HG02588 (cell line): Measurements from ENCODE around the gene NRL.
"Not testable (repeated sequence)": the region's sequence is repeated elsewhere in the genome, so short reads cannot be mapped to it uniquely, and the experiment has no call there.

Experiments used
- ATAC-seq: cut with Tn5 transposase; IDR thresholded peaks from one replicate; pipeline ENCODE4 v1.9.1; 2021; ENCODE audit warnings: mild to moderate bottlenecking, moderate library complexity; ENCODE audit not compliant: unreplicated experiment

The NRL gene

DNA sequence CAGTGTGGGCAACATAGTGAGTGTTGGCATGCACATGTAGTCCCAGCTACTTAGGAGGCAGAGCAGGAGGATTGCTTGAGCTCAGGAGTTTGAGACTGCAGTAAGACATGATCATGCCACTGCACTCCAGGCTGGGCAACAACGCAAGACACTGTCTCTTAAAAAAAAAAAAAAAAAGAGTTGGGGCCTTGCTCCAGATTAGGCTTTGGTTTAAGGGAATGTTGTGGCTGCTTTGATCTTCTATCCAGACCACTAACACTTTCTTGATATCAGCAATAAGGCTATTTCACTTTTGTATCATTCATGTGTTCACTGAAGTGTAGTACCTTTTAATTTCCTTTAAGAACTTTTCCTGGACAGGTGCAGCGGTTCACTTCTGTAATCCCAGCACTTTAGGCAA, 12.9 kb upstream of the NRL start:
- no peak for ATAC-seq

DNA sequence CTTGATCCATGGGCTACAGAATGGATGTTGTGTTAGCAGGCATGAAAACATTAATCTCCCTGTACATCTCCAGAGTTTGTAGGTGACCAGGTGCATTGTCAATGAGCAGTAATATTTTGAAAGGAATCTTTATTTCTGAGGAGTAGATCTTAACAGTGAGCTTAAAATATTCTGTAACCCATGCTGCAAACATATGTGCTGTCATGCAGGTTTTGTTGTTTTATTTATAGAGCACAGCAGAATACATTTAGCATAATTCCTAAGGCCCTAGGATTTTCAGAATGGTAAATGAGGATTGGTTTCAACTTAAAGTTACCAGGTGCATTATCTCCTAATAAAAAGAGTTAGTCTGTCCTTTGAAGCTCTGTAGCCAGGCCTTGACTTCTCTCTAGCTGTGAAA, 12.2 kb upstream of the NRL start:
- ATAC-seq: no peak

DNA sequence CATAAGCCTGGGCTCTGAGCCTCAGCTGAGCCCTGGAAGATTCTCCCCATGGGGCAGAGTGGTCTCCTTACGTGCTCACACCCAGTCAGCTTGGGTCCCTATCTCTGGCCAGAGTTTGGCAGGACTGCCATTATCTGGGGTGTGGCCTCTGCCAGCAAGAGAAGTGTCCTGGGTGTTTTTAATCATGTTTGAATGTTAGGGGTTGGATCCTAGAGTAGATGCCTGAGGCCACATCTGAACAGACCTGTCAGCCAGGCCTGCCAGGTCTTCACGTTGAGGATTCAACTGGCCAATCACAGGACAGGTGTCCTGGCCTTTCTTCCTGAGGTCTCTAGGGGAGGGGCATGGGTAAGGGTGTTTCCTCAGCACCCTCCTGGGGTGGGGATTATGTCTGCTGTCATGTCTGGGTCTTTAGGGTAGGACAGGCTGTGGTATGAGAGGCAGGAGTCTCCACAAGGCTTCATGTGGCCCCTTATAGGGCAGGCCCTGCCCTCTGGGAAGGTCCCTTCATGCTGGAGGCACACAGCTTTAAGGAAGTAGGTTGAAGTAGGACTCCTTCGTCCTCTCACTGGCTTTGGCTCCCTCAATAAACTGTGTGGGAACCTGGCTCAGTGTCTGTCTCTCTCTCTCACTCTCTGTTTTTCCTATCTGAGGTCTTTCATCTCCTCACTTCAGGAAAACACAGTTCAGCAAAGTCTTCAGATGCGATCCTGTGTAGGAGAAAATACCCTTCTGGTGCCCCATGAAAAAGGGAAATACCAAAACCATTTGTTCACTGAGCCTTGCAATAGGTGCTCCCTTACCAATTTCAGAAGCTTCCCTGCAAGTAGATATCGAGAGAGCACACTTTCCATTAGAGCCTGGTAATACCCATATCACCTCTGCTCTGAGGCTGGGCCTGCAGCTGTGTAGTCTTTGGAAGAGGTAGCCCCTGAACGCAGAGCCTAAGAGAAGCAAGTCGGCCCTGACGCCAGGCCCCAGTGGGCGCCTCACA, 9.0 kb upstream of the NRL start:
- peak; percentile 74 for ATAC-seq

DNA sequence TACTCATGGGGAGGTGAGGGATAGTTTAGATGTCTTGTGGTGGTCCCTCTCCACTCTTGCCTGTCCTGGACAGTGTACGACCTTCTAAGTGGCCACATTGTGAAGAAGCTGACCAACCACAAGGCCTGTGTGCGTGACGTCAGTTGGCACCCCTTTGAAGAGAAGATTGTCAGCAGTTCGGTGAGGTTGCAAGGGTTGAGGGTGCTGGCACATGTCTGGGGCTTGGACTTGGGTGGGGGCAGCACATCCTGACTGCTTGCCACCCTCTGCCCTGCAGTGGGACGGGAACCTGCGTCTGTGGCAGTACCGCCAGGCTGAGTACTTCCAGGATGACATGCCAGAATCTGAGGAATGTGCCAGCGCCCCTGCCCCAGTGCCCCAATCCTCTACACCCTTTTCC, 8.1 kb upstream of the NRL start:
- no peak for ATAC-seq

DNA sequence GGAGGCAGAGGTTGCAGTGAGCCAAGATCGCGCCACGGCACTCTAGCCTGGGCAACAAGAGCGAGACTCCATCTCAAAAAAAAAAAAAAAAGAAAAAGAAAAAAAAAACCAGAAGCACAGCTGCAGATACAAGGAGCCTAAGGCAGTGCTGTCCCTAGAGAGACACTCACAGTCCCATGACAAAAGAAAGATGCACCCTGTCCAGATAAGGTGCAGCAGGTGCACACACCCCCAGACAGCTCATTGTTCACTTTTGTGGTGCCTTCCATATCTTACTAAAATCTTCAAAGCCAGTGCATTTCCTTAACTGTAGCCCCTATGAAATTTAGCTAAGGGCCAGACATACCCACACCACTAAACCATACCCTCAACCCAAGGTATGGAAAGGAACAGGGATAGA, 7.7 kb upstream of the NRL start:
- ATAC-seq: no peak

DNA sequence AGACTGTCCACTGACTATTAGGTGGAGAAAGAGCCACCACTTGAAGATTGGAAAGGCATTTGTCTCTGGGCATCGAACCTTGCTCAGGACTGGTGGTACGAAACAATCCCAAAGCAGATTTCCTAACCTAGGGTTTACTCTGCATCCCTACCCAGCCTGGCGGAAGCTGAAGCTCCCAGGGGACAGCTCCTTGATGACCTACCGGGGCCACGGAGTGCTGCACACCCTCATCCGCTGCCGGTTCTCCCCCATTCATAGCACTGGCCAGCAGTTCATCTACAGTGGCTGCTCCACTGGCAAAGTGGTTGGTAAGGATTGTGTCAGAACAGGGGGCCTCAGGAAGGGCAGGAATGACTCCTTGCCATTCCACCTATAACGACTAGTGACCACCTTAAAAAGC, 6.5 kb upstream of the NRL start:
- no peak for ATAC-seq

GRCh38 chr14:24119691-24120090, 4.9 kb upstream of the NRL start:
- ATAC-seq: no peak

DNA sequence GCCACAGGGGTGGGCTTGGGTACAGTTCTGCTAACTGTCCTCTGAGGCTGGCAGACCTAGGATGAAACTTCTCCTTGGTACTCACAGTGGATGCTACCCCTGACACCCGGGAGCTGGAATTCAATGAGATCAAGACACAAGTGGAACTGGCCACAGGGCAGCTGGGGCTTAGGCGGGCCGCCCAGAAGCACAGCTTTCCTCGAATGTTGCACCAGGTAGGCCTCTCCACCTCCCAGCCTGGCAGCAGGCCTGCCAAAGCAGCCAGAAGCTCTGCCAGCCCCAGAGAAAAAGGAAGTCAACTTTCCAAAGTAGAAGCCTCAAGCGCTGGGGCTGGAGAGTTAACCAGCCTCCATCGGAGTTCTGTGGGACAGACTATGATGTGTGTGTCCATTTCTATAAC, 2.4 kb upstream of the NRL start:
- ATAC-seq: no peak

- ATAC-seq: no peak
These were observed 1.5 kb upstream of the NRL start for GRCh38 chr14:24116128-24116814.

DNA sequence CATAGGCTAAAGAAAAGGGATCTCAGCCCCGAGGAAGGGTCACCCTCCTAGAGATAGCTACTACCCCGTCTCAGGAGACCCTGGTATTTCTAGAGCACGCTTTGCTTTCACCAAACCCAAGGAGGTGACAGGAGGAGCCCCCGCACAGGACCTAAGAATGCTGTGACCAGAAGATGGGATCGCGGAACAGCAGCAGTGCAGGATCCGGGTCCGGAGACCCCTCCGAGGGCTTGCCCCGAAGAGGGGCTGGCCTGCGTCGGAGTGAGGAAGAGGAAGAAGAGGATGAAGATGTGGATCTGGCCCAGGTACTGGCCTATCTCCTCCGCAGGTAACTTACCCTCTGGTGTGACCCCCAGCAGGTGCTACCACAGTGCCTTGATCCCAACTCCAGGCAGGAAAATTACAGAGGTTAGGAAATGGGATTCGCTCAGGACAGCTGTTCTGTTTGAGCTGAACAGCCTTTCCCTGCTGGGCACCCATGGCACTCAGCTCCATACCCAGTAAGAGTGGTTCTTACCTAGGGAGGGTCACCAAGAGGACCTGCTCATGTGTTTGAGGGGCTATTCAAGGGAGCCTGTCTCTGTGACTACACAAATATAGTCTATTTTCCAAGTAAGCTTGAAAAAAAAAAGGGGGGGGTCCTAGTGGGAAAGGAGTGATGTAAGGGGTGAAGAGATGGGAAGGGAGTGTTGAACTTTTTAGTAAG, 826 bp upstream of the NRL start:
- no peak for ATAC-seq

- ATAC-seq: peak; percentile 24
These were observed 783 bp downstream of the NRL start for GRCh38 chr14:24113801-24114531.

DNA sequence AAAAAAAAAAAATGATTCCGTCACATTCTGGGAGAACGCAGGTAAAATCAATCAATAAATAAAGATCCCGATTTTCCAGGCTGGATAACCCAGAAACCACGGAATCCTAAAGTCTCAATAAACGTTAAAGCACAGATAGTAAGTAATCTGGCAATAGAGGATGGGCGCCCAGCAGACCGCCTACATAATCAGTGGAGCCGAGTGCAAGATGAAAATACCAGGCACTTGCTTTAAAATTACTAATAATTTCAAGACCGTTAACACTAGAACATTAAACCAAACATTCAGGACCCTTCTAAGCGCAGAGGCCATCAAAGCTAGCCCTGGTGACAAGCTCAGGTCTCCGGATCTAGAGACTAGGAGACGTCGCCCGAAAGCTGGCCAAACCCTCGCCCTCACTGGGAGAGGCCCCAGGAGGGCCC, 1.4 kb downstream of the NRL start:
- no peak for ATAC-seq

DNA sequence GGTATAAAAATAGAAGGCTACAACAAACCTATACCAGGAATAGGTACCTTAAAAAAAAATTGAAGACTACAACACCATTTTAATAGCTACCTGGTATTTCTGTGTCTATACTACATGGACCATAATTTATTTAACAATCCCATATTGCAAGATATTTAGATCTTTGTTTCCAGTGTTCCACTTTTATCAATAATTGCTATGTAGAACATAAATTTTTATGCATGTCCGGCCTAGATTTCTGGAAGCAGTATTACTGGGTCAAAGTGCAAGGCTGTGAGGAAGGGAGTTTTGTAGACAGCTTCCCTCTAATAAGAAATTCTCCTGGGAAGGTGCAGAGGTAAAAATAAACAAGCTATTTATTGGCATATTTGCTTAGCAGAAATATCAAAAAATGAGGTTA, 4.2 kb downstream of the NRL start:
- no peak for ATAC-seq

GRCh38 chr14:24110060-24110459, 4.7 kb downstream of the NRL start:
- ATAC-seq: no peak

GRCh38 chr14:24108336-24108874, 6.3 kb downstream of the NRL start:
- peak; percentile 32 for ATAC-seq

- ATAC-seq: no peak
These were observed 8.0 kb downstream of the NRL start for GRCh38 chr14:24106672-24107271.

DNA sequence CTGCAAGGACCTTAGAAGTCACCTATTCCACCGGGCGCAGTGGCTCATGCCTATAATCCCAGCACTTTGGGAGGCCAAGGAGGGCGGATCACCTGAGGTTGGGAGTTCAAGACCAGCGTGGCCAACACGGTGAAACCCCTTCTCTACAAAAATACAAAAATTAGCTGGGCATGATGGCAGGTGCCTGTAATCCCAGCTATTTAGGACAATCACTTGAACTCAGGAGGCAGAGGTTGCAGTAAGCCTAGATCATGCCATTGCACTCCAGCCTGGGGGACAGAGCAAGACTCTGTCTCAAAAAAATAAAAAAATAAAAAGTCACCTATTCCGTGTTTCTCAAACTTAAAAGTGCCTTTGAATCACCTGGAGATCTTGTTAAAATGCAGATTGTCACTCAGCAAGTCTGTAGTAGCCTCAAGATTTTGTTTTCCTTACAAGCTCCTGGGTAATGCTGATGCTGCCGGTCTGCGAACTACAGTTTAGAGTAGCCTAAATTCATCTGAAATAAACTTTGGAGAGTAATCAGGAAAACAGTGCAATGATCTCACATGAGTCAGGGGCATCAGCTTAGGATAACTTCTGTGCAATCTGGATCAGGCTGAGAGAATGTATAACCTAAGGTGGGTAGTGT, 9.0 kb downstream of the NRL start:
- not testable (repeated sequence) for ATAC-seq

- no peak for ATAC-seq
These were observed 11.3 kb downstream of the NRL start for GRCh38 chr14:24103451-24103850.

- no peak for ATAC-seq
These were observed 12.2 kb downstream of the NRL start for GRCh38 chr14:24102357-24103048.
